B cell (primary cell): ENCODE results near the gene IFITM1.

Source experiments
- CTCF ChIP-seq: fragments of 200-600 bp; IDR thresholded peaks from one replicate; pipeline ENCODE4 v1.8.0; 2022; ENCODE audit warnings: antibody characterized with exemption, mild to moderate bottlenecking
- EZH2 ChIP-seq: IDR thresholded peaks from 2 replicates; pipeline ENCODE4 v1.6.1; 2012; ENCODE audit warnings: borderline replicate concordance, low read depth, mild to moderate bottlenecking, moderate library complexity, low read length; ENCODE audit not compliant: insufficient read depth, poor library complexity, severe bottlenecking

DNA sequence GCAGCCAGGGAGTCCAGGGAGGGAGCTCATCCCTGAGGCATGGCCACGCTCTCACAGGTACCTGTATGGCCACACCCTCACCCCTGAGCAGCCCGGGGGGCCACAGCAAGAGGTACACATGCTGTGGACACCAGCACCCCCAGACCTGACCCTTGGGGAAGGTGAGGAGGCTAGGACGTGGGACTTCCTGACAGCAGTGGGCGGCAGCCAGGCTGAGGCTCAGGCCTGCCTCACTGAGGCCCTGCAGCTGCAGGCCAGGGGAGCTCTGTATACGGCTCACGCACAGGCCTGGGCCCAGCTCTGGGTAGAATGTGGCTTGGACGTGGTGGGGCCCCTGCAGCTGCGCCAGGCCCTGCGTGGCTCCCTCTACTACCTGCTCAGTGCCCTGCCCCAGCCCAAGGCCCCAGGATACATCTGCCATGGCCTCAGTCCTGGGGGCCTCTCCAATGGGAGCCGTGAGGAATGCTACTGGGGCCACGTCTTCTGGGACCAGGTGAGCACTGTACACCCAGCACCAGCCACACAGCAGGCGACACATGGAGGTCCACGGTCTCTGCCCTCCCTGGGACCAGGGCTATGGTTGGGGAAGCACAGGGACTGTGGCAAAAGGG is 23.1 kb upstream of the IFITM1 start:
- TF ChIP-seq CTCF (no peak), EZH2 (no peak)
